ENCODE measurements around the gene ZGLP1.

The ZGLP1 gene

DNA sequence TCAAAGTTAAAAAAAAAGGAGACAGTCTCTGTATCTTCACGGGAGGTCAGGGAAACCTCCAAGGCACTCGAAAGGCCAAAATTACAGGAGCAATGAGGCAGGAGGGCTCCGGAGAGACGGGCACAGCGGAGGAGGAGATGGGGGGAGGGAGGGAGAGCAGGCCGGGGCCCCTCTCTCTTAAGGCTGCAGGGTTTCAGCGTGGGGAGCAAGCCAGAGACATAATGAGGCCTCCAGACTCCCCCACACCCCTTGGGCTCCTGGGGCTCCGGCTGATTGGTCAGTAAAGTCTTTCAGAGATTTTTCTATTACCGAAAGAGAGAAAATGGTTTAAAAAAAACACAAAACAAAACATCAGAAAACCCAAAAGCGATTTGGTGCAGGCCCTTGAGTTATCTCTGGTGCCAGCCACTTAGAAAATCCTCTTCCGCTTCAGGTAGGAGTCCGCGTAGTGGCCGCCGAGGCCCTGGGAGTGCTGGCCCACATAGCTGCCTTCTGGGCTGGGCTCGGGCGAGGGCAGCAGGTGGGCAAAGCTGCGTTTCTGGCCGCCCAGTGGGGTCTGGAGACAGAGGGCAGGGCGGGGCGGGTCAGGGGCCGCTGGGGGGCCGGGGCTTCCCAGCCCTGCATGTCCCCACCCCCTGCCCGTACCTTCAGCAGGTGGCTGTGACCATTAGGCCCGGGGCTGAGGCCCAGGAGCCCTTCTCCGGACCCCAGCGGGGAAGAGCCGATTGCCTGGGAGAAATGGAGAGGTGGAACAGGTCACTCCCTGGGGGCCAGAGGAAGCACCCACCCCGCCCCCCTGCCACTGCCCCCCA lies 7.6 kb upstream of the ZGLP1 start:
- H3K27me3 ChIP-seq: no peaks in the 10 kb centered on the region
- H3K36me3 ChIP-seq: peaks cover 58% of the 10 kb centered on the region
- no peak overlapping the region for H3K4me2 ChIP-seq
- no peaks in the 10 kb centered on the region for H3K9me3 ChIP-seq
- TF ChIP-seq Cebpa-rat (IDR thresholded peaks at IDR 0.05): no peak
- no peak overlapping the region for H3K4me3 ChIP-seq
- H3K4me1 ChIP-seq: peaks cover 36% of the 10 kb centered on the region
- no peak overlapping the region for H3K9ac ChIP-seq
- H3K27ac ChIP-seq: no peak overlapping the region
- H4K20me1 ChIP-seq: peaks cover 18% of the 10 kb centered on the region

DNA sequence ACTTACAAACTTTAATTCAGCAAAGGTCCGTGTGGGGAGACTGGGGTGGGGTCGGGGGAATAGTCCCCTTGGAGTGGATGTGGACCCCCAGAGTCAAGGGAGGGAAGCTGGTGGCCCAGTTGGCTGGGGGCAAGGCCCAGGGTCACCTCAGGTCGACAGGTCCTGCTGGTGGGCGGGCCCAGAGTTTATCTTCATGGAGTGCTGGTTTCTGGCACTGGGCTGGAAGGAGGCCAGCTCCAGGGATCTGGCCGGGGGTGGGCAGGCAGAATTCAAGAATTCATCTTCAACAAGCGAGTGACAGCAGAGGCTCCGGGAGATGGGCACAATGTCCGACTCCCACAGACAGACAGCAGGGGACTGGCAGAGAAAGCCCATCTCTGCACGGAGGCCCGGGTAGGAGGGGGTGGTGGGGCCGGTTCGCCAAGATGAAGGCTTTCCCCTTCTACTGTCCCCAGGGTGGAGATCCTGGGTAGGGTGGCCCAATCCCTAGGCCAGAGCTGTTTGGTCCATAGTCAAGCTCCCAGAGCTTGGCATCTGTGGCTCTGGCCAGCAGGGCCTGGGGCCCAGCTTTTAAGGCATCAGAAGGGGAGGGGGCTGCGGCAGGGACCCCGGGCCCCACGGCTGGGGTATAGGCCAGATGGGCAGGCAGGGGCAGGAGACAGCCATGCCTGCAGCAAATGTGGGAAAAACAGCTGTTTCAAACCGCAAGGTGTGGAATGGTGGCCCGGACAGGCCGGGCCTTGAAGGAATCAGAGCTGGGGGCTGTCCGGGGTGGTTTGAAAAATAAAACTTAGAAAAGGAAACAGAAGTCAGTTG lies 6.8 kb upstream of the ZGLP1 start:
- Histone ChIP-seq H3K27ac (no peak overlapping the region), H3K9me3 (no peaks in the 10 kb centered on the region), H3K4me1 (peaks cover 28% of the 10 kb centered on the region), H3K4me2 (peak overlapping the region; percentile 97), H3K9ac (peak overlapping the region; percentile 83; the same call in 1 of the 2 replicates), H3K27me3 (no peaks in the 10 kb centered on the region), H3K36me3 (peaks cover 50% of the 10 kb centered on the region), H3K4me3 (no peak overlapping the region), H4K20me1 (peaks cover 10% of the 10 kb centered on the region; the same call in 1 of the 2 replicates)
- no peak for TF ChIP-seq Cebpa-rat (IDR thresholded peaks at IDR 0.05)

DNA sequence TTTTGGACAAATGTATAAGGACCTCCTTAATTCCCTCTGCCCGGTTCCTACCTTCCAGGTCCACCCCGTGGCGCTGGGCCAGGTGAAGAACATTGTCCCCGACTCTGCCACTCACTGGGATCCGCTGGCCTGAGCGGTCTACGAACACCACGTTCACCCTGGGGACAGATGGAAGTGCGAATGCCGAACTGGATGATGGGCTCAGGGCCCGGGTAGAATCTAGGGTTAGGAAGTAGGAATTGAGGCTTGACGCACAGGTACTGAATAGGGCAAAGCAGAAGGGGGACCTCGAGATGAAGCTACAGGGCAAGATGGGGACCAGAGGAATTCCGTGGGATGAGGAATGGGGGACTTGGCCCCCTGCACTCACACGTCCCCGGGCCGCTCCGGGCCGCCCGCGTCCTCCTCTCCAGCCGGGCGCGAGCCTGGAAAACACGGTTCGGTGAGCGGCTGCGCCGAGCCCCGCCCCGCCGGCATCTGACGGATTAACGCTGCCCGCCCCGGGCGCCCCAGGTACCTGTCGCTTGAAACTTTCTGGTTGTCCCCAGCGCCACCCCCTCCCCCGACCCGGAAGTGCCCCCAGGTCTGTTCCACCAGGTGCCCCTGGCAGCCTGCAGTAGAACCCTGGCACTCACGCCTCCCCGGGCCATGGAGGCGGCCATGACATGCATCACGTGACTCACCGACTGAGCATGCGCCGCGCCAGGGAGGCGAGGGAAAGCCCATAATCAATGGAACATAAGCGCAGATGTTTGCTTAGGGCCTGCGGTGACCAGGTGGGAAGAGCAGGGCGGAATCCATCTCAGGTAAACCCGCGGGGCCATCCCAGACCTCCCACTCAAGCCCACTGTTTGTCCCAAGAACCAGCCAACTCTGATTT lies 6.0 kb upstream of the ZGLP1 start, which contains the start of gene FDX2:
FDX2 (minus strand) TSS at position 681 of the 880 bp plus-strand sequence; CDS start at position 662, 19 bp downstream.
- Histone ChIP-seq H3K27me3 (no peaks in the 10 kb centered on the region), H3K4me1 (peaks cover 22% of the 10 kb centered on the region), H3K27ac (peak within 1 kb of the TSS; percentile 69), H3K9me3 (no peaks in the 10 kb centered on the region), H3K4me2 (peak within 1 kb of the TSS; percentile 97), H3K4me3 (peak within 1 kb of the TSS; percentile 88), H3K36me3 (peaks cover 41% of the 10 kb centered on the region), H3K9ac (peak within 1 kb of the TSS; percentile 83), H4K20me1 (0 out of 2 replicates have a peak, but pooled peaks cover 1% of the 10 kb centered on the region)
- TF ChIP-seq Cebpa-rat (IDR thresholded peaks at IDR 0.05): no peak

DNA sequence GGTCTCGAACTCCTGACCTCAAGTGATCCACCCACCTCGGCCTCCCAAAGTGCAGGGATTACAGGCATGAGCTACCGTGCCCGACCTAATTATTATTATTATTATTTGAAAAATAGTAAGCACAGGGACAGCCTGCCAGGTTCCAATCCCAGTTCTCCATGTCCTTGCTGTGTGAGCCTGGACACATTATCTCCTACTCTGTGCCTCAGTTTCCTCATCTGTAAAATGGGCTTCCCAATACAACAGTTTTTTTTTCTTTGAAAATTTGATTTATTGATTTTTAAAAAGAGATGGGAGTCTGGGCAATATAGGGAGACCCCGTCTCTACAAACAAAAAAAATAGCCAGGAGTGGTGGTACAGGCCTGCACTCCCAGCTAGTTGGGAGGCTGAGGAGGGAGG lies 3.3 kb downstream of the ZGLP1 start:
- H3K27me3 ChIP-seq: no peaks in the 10 kb centered on the region
- peaks cover 56% of the 10 kb centered on the region for H3K4me1 ChIP-seq
- peak overlapping the region; percentile 87 for H3K4me2 ChIP-seq
- H3K27ac ChIP-seq: no peak overlapping the region
- peaks cover 14% of the 10 kb centered on the region for H4K20me1 ChIP-seq
- no peaks in the 10 kb centered on the region for H3K9me3 ChIP-seq
- H3K36me3 ChIP-seq: no peaks in the 10 kb centered on the region
- H3K4me3 ChIP-seq: no peak overlapping the region
- no peak for TF ChIP-seq Cebpa-rat (IDR thresholded peaks at IDR 0.05)
- no peak overlapping the region for H3K9ac ChIP-seq

DNA sequence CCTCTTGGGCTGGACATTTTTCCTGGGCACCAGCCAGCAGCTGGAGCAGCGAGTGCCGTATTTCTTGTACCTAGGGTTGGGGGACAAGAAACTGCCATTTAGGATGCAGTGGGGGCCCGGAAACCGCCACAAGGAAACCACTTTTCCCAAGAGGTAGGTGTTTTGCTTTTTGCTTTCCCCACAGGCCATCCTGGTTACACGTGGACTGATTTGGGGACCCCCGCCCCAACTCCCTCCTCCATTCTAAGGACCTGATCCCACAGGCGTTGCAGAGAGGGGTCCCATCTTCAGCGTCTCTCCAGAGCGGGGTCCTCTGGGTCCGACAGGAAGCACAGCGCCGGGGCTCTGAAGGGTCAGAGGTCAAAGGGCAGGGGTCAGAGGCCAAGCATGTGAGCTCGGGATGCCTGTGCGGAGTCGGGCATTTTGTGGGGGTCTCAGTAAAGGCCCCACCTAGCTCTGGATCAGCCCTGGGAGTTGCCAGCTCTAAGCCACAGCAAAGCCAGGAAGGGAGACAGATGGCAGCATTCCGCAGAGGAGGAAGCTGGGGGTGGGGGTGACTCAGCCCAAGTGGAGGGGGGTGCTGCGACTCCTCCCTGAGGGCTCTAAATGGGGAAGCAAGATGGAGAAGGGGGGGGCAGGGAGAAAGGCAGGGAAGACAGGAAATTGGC lies 4.3 kb downstream of the ZGLP1 start:
- no peak for TF ChIP-seq Cebpa-rat (IDR thresholded peaks at IDR 0.05)
- no peaks in the 10 kb centered on the region for H3K36me3 ChIP-seq
- peaks cover 57% of the 10 kb centered on the region for H3K4me1 ChIP-seq
- H3K4me2 ChIP-seq: peak overlapping the region; percentile 87
- peaks cover 14% of the 10 kb centered on the region for H4K20me1 ChIP-seq
- no peaks in the 10 kb centered on the region for H3K9me3 ChIP-seq
- H3K27ac ChIP-seq: peak overlapping the region; percentile 36
- peak overlapping the region; percentile 56 for H3K4me3 ChIP-seq
- 0 out of 2 replicates have a peak overlapping the region, but pooled peaks have one; percentile 15 for H3K9ac ChIP-seq
- H3K27me3 ChIP-seq: no peaks in the 10 kb centered on the region

DNA sequence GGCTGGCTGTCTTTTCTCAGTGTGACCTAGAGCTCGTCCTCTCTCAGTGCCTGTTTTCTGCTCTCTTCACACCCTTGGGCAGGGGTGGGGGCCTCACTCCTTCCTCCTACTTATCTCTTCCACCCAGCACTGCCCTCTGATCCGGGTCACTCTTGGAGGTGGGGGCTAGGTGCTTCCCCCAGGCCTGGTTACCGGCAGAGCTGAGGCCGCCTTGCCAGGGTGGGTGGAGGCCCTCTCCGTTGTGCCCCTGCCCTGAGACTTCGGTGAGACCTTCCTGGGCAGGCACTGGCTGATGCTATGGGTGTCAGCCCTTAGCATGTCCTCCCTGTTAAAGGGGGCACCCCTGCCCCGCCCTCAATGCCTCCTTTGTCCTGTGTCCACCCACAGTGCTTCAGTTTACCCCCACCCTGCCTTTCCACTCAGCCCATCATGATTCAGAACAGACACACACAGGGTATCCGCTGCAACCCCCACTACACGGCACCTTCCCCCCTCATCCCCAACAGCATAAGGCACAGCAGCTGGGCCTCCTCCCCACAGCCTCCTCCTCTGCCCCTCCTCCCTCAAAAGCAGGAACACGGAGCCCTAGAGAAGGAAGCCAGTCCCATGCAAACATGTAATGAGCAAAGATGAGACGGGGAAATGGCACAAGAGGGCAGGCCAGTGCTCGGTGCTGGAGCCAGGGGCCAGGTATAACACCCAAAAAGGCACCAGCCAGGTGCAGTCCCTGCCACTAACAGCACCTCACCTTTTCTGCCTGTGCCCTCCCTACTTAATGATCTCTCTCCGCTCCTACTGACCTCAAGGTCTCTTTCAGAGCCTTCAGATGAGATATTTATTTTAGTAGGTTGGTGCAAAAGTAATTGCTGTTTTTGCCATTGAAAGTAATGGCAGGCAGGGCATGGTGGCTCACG lies 9.8 kb downstream of the ZGLP1 start:
- Histone ChIP-seq H3K4me3 (no peak overlapping the region), H3K27me3 (peaks cover 47% of the 10 kb centered on the region), H3K4me2 (peak overlapping the region; percentile 52), H3K9ac (no peak overlapping the region), H3K9me3 (no peaks in the 10 kb centered on the region; the same call in 1 of the 2 replicates), H3K4me1 (peaks cover 37% of the 10 kb centered on the region), H4K20me1 (peaks cover 17% of the 10 kb centered on the region), H3K27ac (no peak overlapping the region), H3K36me3 (no peaks in the 10 kb centered on the region)
- no peak for TF ChIP-seq Cebpa-rat (IDR thresholded peaks at IDR 0.05)

DNA sequence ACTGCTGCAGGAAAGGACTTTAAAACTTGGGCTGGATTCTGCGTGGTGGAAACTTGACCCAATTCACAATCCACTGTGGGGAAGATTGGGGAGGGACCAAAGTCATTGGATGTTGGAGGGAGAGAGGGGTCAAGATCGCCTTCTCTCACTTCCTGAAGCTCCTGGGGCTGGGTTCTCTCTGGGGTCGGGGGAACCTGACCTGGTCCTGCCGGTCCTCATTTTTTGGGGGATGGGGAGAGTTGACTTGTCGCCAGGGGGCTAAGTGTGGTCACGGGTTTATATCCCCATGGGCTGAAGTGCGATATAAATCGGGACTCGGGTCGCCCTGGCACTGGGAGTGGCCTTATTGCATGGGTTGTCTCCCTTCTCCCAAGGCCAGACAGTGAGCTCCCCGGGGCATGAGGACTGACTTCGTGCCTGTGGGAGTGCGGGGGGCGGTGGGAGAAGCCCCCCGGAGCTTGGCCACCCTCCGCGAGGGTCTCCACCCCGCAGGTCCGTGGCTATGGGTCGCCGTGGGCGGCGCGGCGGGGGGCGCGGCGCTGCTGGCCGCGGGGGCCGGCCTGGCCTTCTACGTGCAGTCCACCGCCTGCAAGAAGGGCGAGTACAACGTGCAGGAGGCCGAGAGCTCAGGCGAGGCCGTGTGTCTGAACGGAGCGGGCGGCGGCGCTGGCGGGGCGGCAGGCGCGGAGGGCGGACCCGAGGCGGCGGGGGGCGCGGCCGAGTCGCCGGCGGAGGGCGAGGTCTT lies 13.6 kb downstream of the ZGLP1 start:
- no peak overlapping the region for H3K27ac ChIP-seq
- H3K4me3 ChIP-seq: peak overlapping the region; percentile 56
- no peak overlapping the region for H3K9ac ChIP-seq
- TF ChIP-seq Cebpa-rat (IDR thresholded peaks at IDR 0.05): no peak
- H3K9me3 ChIP-seq: peaks cover 13% of the 10 kb centered on the region
- H3K36me3 ChIP-seq: no peaks in the 10 kb centered on the region
- peaks cover 50% of the 10 kb centered on the region for H3K4me1 ChIP-seq
- peak overlapping the region; percentile 75 for H3K4me2 ChIP-seq
- H3K27me3 ChIP-seq: peaks cover 84% of the 10 kb centered on the region
- H4K20me1 ChIP-seq: peaks cover 50% of the 10 kb centered on the region

Measured in BLaER1 (cell line).